Lung (tissue), 12 donors: ENCODE data around the gene ZFP92. TPM values are rescaled to one million over a fixed set of nuclear protein-coding genes. Genes with fewer than 3 reads are reported as not detected.

Experiments used
- ATAC-seq: fragments of 200-7000 bp; cut with Tn5 transposase; one replicate; pipeline ENCODE4 v1.9.1; 2020; ENCODE audit warnings: moderate number of reproducible peaks; ENCODE audit not compliant: insufficient read depth, low FRiP score
- DNase-seq, 3 donors: peaks; one replicate each; pipeline ENCODE4 v3.0.0-alpha.2; 2013 to 2017
- H3K27ac ChIP-seq, 2 donors: one replicate each; pipeline ENCODE4 v1.5.1; 2013; ENCODE audit warnings: mild to moderate bottlenecking in 2 of 2, moderate library complexity in 2 of 2, control low read depth in 1 of 2, inconsistent platforms in 1 of 2, low read depth in 1 of 2, low read length in 1 of 2
- H3K27me3 ChIP-seq, 3 donors: one replicate each; pipeline ENCODE4 v1.5.1; 2013; ENCODE audit warnings: low read length in 2 of 3; ENCODE audit not compliant: control insufficient read depth in 3 of 3, insufficient read depth in 3 of 3
- H3K36me3 ChIP-seq, 4 donors: one replicate each; pipeline ENCODE4 v1.5.1; 2013; ENCODE audit warnings: low read length in 4 of 4, mild to moderate bottlenecking in 1 of 4, moderate library complexity in 1 of 4; ENCODE audit not compliant: control insufficient read depth in 4 of 4, insufficient read depth in 4 of 4
- H3K4me1 ChIP-seq, 5 donors: one replicate each; pipeline ENCODE4 v1.5.1; 2013; ENCODE audit warnings: low read length in 5 of 5, mild to moderate bottlenecking in 2 of 5, moderate library complexity in 1 of 5; ENCODE audit not compliant: control insufficient read depth in 5 of 5, insufficient read depth in 5 of 5
- H3K4me3 ChIP-seq: one replicate; pipeline ENCODE4 v1.5.1; 2013; ENCODE audit warnings: mild to moderate bottlenecking, control low read depth, moderate library complexity
- H3K9ac ChIP-seq, 2 donors: one replicate each; pipeline ENCODE4 v1.5.1; 2013; ENCODE audit warnings: low read length in 2 of 2, control low read depth in 1 of 2; ENCODE audit not compliant: insufficient read depth in 1 of 2
- H3K9me3 ChIP-seq, 4 donors: one replicate each; pipeline ENCODE4 v1.5.1; 2013; ENCODE audit warnings: low read length in 3 of 4, mild to moderate bottlenecking in 1 of 4, moderate library complexity in 1 of 4; ENCODE audit not compliant: control insufficient read depth in 4 of 4, insufficient read depth in 3 of 4
- WGBS, 2 donors: extraction: QIAGEN DNeasy Blood & Tissue Kit; methylation state at CpG; one replicate each; pipeline ENCODE4 v1.1.7; 2013; 5-methylcytosine and 5-hydroxymethylcytosine counted together
- polyA plus RNA-seq, 2 donors: library from polyadenylated mRNA; stranded (reverse); fragments of 200-250 nt; gene quantifications; one replicate each; pipeline ENCODE4 v1.2.1, GENCODE V29; 2013
- total RNA-seq, 2 donors: library from RNA; depleted of rRNA in 1 of 2; stranded (reverse); fragments of >200 nt in 1 of 2; gene quantifications; one replicate each; pipeline ENCODE4 v1.2.1, GENCODE V29; 2014 to 2021
- TF ChIP-seq, protein P1 (sequence below): IDR thresholded peaks from 2 replicates; pipeline ENCODE4 v1.5.1; 2012; ENCODE audit warnings: mild to moderate bottlenecking; ENCODE audit errors: control extremely low read depth, extremely low read depth
- donor health status: control.
- donor health status: control.
- donor health status: Bipolar disorder and iron deficiency.
- donor health status: healthy.
- donor health status: DM: yes; HTN: yes; CAD: no.

ZFP92 gene
- total and polyA plus RNA-seq, 4 donors, result 0.69 to 3.6 (median 1.5) TPM

DNA sequence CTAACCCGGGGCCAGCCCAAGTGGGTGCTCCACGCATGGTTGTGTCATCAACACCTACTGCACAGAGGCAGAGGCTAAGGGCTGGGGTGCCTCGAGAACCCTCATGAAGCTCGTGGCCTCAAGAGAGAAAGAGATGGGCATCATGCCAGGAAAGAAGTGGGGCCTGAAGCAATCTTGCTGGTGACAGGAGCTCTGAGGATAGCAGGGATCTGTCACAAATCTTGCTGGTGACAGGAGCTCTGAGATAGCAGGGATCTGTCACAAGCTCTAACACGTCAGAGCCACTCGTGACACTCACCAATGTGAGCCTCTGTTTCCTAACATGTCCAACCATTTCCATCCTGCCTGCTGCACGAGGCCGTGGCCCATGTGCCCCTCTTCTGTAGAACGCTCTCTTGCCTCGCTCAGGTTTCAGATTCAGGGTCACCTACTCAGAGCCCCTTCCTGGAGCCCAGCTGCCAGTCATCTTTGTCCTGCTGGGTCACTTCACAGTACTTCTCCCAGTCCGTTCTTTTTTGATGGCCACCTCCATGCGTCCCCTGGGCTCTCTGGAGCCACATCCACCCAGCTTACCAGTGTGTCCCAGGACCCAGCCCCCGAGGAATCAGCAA is 31.2 kb upstream of the ZFP92 start:
- Histone ChIP-seq H3K36me3 (no peaks in the 10 kb centered on the region), H3K9ac (no peak overlapping the region), H3K27me3 (no peaks in the 10 kb centered on the region), H3K9me3 (peaks cover 0 to 14% (median 4%) of the 10 kb centered on the region in 4 donors), H3K4me3 (no peak overlapping the region), H3K27ac (no peak overlapping the region), H3K4me1 (peaks cover 0 to 16% (median 3%) of the 10 kb centered on the region in 5 donors)
- 56 to 66% methylated on average over 11 to 13 of the region's 13 CpGs for WGBS, 2 donors
- TF ChIP-seq, protein P1, sequence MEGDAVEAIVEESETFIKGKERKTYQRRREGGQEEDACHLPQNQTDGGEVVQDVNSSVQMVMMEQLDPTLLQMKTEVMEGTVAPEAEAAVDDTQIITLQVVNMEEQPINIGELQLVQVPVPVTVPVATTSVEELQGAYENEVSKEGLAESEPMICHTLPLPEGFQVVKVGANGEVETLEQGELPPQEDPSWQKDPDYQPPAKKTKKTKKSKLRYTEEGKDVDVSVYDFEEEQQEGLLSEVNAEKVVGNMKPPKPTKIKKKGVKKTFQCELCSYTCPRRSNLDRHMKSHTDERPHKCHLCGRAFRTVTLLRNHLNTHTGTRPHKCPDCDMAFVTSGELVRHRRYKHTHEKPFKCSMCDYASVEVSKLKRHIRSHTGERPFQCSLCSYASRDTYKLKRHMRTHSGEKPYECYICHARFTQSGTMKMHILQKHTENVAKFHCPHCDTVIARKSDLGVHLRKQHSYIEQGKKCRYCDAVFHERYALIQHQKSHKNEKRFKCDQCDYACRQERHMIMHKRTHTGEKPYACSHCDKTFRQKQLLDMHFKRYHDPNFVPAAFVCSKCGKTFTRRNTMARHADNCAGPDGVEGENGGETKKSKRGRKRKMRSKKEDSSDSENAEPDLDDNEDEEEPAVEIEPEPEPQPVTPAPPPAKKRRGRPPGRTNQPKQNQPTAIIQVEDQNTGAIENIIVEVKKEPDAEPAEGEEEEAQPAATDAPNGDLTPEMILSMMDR, result no peak
- no peak for ATAC-seq
- peak; percentile 32 to 51 (median 43) for DNase-seq

DNA sequence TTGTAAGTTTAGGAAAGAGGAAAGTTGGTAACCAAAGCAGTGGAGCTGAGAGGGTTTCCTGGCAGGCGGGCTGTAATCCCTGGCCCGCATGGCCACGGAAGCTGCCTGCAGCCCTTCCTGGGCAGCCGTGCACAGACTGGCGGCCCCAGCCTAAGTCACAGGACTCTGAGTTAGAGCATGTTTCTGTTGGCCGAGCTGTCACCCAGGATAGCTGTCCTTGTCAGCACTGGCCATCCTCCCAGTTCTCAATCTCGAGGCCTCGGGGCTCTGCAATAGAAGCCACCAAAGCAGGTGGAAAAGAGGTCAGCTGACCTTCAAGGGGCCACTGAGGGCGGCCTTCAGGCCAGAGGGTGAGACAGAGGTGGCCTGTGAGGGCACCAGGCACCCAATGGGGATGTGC is 30.6 kb upstream of the ZFP92 start:
- peaks cover 0 to 16% (median 3%) of the 10 kb centered on the region in 5 donors for H3K4me1 ChIP-seq
- no peaks in the 10 kb centered on the region for H3K36me3 ChIP-seq
- peaks cover 0 to 14% (median 4%) of the 10 kb centered on the region in 4 donors for H3K9me3 ChIP-seq
- no peak overlapping the region for H3K4me3 ChIP-seq
- H3K9ac ChIP-seq, result no peak overlapping the region
- no peaks in the 10 kb centered on the region for H3K27me3 ChIP-seq
- WGBS, 2 donors, result 71 to 72% methylated on average over 8 to 9 of the region's 9 CpGs
- DNase-seq, result no peak
- H3K27ac ChIP-seq, result no peak overlapping the region
- no peak for ATAC-seq
- TF ChIP-seq, protein P1, result no peak

DNA sequence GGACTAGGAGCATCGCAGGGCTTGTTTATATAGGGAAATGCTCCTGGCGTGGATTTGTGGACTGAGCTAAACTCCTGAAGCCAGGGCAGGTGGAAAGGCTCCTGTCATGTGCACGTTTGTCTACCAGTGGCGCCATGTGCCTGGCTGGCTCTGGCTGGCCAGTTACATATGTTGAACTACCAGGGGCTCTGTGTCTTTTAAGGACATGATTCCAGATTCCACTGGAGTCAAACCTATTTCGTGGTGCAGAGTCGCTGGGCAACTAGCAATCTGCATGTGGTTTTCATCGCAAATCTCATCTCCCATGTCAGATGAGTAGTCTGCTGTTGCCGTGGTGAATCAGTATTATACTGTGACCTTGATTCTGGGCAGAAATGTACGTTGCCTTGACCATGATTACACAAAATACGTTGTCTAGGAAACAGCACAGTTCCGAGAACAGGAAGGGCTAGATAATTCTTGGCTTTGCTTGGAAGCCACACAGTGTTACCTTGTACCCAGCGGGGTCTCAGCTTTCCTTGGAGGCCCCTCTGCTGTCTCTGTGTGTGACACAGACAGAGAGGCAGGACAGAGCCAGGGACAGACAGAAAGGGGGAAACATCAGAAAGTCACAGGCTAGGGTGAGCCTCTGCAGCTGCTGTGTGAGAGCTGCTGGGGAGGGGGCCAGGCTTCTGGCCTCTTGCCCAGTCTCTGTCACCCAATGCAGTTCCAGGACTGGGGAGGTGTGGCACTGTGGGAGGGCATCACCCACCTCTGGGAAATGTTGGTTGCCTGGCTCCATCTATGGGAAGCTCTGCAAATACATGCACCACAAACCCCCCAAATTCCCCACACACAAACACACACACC is 29.4 kb upstream of the ZFP92 start:
- peak overlapping the region; percentile 5 to 26 for H3K27ac ChIP-seq
- WGBS, 2 donors, result 46 to 56% methylated on average over 11 to 12 of the region's 12 CpGs
- peak; percentile 92 to 93 (median 93) for DNase-seq

More for the DNA sequence above, 29.4 kb upstream of the ZFP92 start:
- H3K36me3 ChIP-seq, result no peaks in the 10 kb centered on the region
- no peaks in the 10 kb centered on the region for H3K27me3 ChIP-seq
- peaks cover 0 to 16% (median 3%) of the 10 kb centered on the region in 5 donors for H3K4me1 ChIP-seq
- no peak overlapping the region for H3K4me3 ChIP-seq
- TF ChIP-seq, protein P1, result no peak
- H3K9me3 ChIP-seq, result peaks cover 0 to 12% (median 2%) of the 10 kb centered on the region in 4 donors
- H3K9ac ChIP-seq, result peak overlapping the region; percentile 30 to 59
- peak; percentile 51 for ATAC-seq
